ENCODE results near the gene NAV3.

NAV3 gene

GRCh38 chr12:78119351-78119918, 288.7 kb downstream of the NAV3 start:
- DNase-seq (ENCODE audit: low read depth) = no peak

- DNase-seq (ENCODE audit: low read depth) = no peak
These were observed 289.6 kb downstream of the NAV3 start for GRCh38 chr12:78120306-78120705.

GRCh38 chr12:78120866-78121560, 290.3 kb downstream of the NAV3 start:
- DNase-seq (ENCODE audit: low read depth) = no peak

- no peak for DNase-seq (ENCODE audit: low read depth)
These were observed 291.4 kb downstream of the NAV3 start for GRCh38 chr12:78121969-78122610.

GRCh38 chr12:78128211-78128610, 297.5 kb downstream of the NAV3 start:
- no peak for DNase-seq (ENCODE audit: low read depth)

- DNase-seq (ENCODE audit: low read depth) = no peak
These were observed 313.0 kb downstream of the NAV3 start for GRCh38 chr12:78143717-78144116.

GRCh38 chr12:78145398-78145797, 314.7 kb downstream of the NAV3 start:
- no peak for DNase-seq (ENCODE audit: low read depth)

GRCh38 chr12:78146365-78146772, 315.7 kb downstream of the NAV3 start:
- DNase-seq (ENCODE audit: low read depth) = no peak

- DNase-seq (ENCODE audit: low read depth) = no peak
These were observed 318.8 kb downstream of the NAV3 start for GRCh38 chr12:78149459-78149858.

- DNase-seq (ENCODE audit: low read depth) = no peak
These were observed 324.9 kb downstream of the NAV3 start for GRCh38 chr12:78155546-78155945.

- no peak for DNase-seq (ENCODE audit: low read depth)
These were observed 326.1 kb downstream of the NAV3 start for GRCh38 chr12:78156751-78157150.

GRCh38 chr12:78157199-78157598, 326.5 kb downstream of the NAV3 start:
- no peak for DNase-seq (ENCODE audit: low read depth)

- DNase-seq (ENCODE audit: low read depth) = no peak
These were observed 333.5 kb downstream of the NAV3 start for GRCh38 chr12:78164154-78164553.

GRCh38 chr12:78167510-78167909, 336.8 kb downstream of the NAV3 start:
- DNase-seq (ENCODE audit: low read depth) = no peak

GRCh38 chr12:78171061-78171460, 340.4 kb downstream of the NAV3 start:
- DNase-seq (ENCODE audit: low read depth) = no peak

GRCh38 chr12:78176643-78177042, 345.9 kb downstream of the NAV3 start:
- DNase-seq (ENCODE audit: low read depth) = no peak

- no peak for DNase-seq (ENCODE audit: low read depth)
These were observed 346.6 kb downstream of the NAV3 start for GRCh38 chr12:78177298-78177697.

GRCh38 chr12:78179346-78179745, 348.7 kb downstream of the NAV3 start:
- no peak for DNase-seq (ENCODE audit: low read depth)

- no peak for DNase-seq (ENCODE audit: low read depth)
These were observed 351.0 kb downstream of the NAV3 start for GRCh38 chr12:78181544-78182162.

- DNase-seq (ENCODE audit: low read depth) = no peak
These were observed 353.1 kb downstream of the NAV3 start for GRCh38 chr12:78183824-78184223.

- DNase-seq (ENCODE audit: low read depth) = no peak
These were observed 354.4 kb downstream of the NAV3 start for GRCh38 chr12:78185109-78185508.

- no peak for DNase-seq (ENCODE audit: low read depth)
These were observed 355.0 kb downstream of the NAV3 start for GRCh38 chr12:78185651-78186050.

GRCh38 chr12:78186670-78187069, 356.0 kb downstream of the NAV3 start:
- no peak for DNase-seq (ENCODE audit: low read depth)

Measured in activated T-cell treated with anti-CD3 and anti-CD28 coated beads for 24 hours (primary cell).